HEK293 (cell line): Measurements from ENCODE around the gene CLINT1.
A peak's percentile ranks its signal among the peaks of the same experiment; 100 is the strongest.
"Not testable (repeated sequence)": the region's sequence is repeated elsewhere in the genome, so short reads cannot be mapped to it uniquely, and the experiment has no call there.

ENCODE experiments used
- CTCF ChIA-PET: fragments of 350-600 bp; formaldehyde crosslinking; extraction: SDS; loops from one replicate; lab custom pipeline; 2021; ENCODE audit warnings: antibody characterized with exemption; lab: Yijun Ruan, JAX
- POLR2A ChIA-PET: fragments of 300-600 bp; formaldehyde crosslinking; extraction: SDS; loops from one replicate; lab custom pipeline; 2020; ENCODE audit warnings: antibody characterized with exemption, inconsistent platforms; lab: Yijun Ruan, JAX
- H3K27ac ChIP-seq: fragments of 200-500 bp; sonication (Bioruptor generic); 2 replicates; pipeline ENCODE4 v1.5.1; 2014; ENCODE audit warnings: low read depth, low read length, control low read depth, inconsistent platforms; ENCODE audit errors: extremely low read depth
- H3K36me3 ChIP-seq, 2 experiments: fragments of 200-500 bp in 1 of 2; sonication (Bioruptor generic) in 1 of 2; 1 replicate in 1 of 2; 2 replicates in 1 of 2; pipeline ENCODE4 v1.5.1; 2014 to 2017; ENCODE audit warnings: inconsistent platforms in 2 of 2, low read length in 2 of 2; ENCODE audit not compliant: control insufficient read depth in 2 of 2, insufficient read depth in 1 of 2
- H3K4me1 ChIP-seq: fragments of 200-500 bp; sonication (Bioruptor generic); 2 replicates; pipeline ENCODE4 v1.5.1; 2014; ENCODE audit warnings: mild to moderate bottlenecking, low read length, inconsistent platforms; ENCODE audit not compliant: control insufficient read depth, insufficient read depth
- H3K4me3 ChIP-seq: 2 replicates; pipeline ENCODE4 v1.5.1; 2011; ENCODE audit warnings: low read depth, mild to moderate bottlenecking, control low read depth, low read length, moderate library complexity
- H3K9me3 ChIP-seq: fragments of 200-500 bp; sonication (Bioruptor generic); 2 replicates; pipeline ENCODE4 v1.5.1; 2014; ENCODE audit warnings: low read depth, low read length, inconsistent platforms; ENCODE audit not compliant: control insufficient read depth, insufficient read depth
- EGR2 ChIP-seq: fragments of 450-650 bp; formaldehyde crosslinking; IDR thresholded peaks from 2 replicates; pipeline ENCODE4 v1.5.1; 2016; ENCODE audit warnings: low read depth, missing biosample characterization, missing genetic modification characterization
- KLF16 ChIP-seq: fragments of 450-650 bp; formaldehyde crosslinking; IDR thresholded peaks from 2 replicates; pipeline ENCODE4 v1.5.1; 2017; ENCODE audit warnings: missing biosample characterization, missing genetic modification characterization
- MEIS1 ChIP-seq: sonication (generic); formaldehyde crosslinking; IDR thresholded peaks from 2 replicates; pipeline ENCODE4 v1.8.1; 2022; ENCODE audit warnings: missing genetic modification reagents, mild to moderate bottlenecking, borderline replicate concordance
- REPIN1 ChIP-seq: fragments of 450-650 bp; formaldehyde crosslinking; IDR thresholded peaks from 2 replicates; pipeline ENCODE4 v1.5.1; 2017; ENCODE audit warnings: missing biosample characterization, missing genetic modification characterization, low read depth
- ZBTB7A ChIP-seq: fragments of 450-650 bp; formaldehyde crosslinking; IDR thresholded peaks from 2 replicates; pipeline ENCODE4 v1.5.1; 2016; ENCODE audit warnings: low read depth, missing biosample characterization, missing genetic modification characterization
- ZNF114 ChIP-seq: fragments of 450-650 bp; formaldehyde crosslinking; IDR thresholded peaks from 2 replicates; pipeline ENCODE4 v1.5.0; 2017; ENCODE audit warnings: missing biosample characterization, missing genetic modification characterization
- ZNF274 ChIP-seq, 2 experiments: fragments of 200-500 bp in 1 of 2; fragments of 450-650 bp in 1 of 2; sonication (Bioruptor generic) in 1 of 2; formaldehyde crosslinking in 1 of 2; IDR thresholded peaks; 2 replicates each; pipeline versions ENCODE4 v1.5.1 to v1.6.1; 2014 to 2016; ENCODE audit warnings: borderline replicate concordance in 1 of 2, inconsistent platforms in 1 of 2, low read length in 1 of 2, missing biosample characterization in 1 of 2, missing genetic modification characterization in 1 of 2
- ZNF335 ChIP-seq: fragments of 450-650 bp; formaldehyde crosslinking; conservative IDR thresholded peaks from 2 replicates; pipeline ENCODE4 v1.5.1; 2016; ENCODE audit warnings: missing biosample characterization, missing genetic modification characterization
- ZNF350 ChIP-seq: fragments of 450-650 bp; formaldehyde crosslinking; IDR thresholded peaks from 2 replicates; pipeline ENCODE4 v1.5.0; 2017; ENCODE audit warnings: missing biosample characterization, mild to moderate bottlenecking, missing genetic modification characterization
- ZNF391 ChIP-seq: fragments of 450-650 bp; formaldehyde crosslinking; IDR thresholded peaks from 2 replicates; pipeline ENCODE4 v1.5.1; 2016; ENCODE audit warnings: low read depth, missing biosample characterization, missing genetic modification characterization, borderline replicate concordance
- ZNF394 ChIP-seq: fragments of 450-650 bp; formaldehyde crosslinking; IDR thresholded peaks from 2 replicates; pipeline ENCODE4 v1.5.1; 2016; ENCODE audit warnings: missing biosample characterization, missing genetic modification characterization, mild to moderate bottlenecking, moderate library complexity, borderline replicate concordance
- ZNF560 ChIP-seq: fragments of 450-650 bp; formaldehyde crosslinking; IDR thresholded peaks from 2 replicates; pipeline ENCODE4 v1.5.1; 2017; ENCODE audit warnings: missing biosample characterization, missing genetic modification characterization, borderline replicate concordance
- ZNF664 ChIP-seq: fragments of 450-650 bp; formaldehyde crosslinking; IDR thresholded peaks from 2 replicates; pipeline ENCODE4 v1.5.1; 2016; ENCODE audit warnings: missing biosample characterization, missing genetic modification characterization
- TF ChIP-seq, protein P1 (sequence below): sonication (generic); formaldehyde crosslinking; IDR thresholded peaks from 2 replicates; pipeline ENCODE4 v1.8.1; 2022; ENCODE audit warnings: mild to moderate bottlenecking, moderate library complexity, missing genetic modification reagents
- TF ChIP-seq, protein P2 (sequence below): fragments of 450-650 bp; formaldehyde crosslinking; conservative IDR thresholded peaks from 2 replicates; pipeline ENCODE4 v1.5.1; 2016; ENCODE audit warnings: low read depth, missing biosample characterization, missing genetic modification characterization

The CLINT1 gene

DNA sequence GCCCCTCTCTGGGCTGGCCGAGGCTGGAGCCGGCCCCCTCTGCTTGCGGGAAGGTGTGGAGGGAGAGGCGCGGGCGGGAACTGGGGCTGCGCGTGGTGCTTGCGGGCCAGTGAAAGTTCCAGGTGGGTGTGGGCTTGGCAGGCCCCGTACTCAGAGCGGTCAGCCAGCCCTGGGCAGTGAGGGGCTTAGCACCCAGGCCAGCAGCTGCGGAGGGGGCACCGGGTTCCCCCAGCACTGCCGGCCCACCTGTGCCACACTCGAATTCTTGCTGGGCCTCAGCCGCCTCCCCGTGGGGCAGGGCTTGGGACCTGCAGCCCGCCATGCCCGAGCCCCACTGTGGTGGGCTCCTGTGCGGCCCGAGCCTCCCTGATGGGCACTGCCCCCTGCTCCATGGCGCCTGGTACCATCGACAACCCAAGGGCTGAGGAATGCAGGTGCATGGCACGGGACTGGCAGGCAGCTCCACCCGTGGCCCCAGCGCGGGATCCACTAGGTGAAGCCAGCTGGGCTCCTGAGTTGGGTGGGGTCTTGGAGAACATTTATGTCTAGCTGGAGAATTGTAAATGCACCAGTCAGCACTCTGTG is 27.9 kb upstream of the CLINT1 start (continued):
- TF ChIP-seq ZNF335 (tag by site-specific recombination) (no peak), KLF16 (tag by site-specific recombination) (no peak), REPIN1 (tag by site-specific recombination) (no peak), ZNF391 (tag by site-specific recombination) (no peak)

- CTCF ChIA-PET, H3K27ac ChIP-seq, H3K4me3 ChIP-seq, POLR2A ChIA-PET, H3K36me3 ChIP-seq, H3K9me3 ChIP-seq, H3K4me1 ChIP-seq: not testable (repeated sequence)
These were observed 26.1 kb upstream of the CLINT1 start for GRCh38 chr5:157885051-157885450.

DNA sequence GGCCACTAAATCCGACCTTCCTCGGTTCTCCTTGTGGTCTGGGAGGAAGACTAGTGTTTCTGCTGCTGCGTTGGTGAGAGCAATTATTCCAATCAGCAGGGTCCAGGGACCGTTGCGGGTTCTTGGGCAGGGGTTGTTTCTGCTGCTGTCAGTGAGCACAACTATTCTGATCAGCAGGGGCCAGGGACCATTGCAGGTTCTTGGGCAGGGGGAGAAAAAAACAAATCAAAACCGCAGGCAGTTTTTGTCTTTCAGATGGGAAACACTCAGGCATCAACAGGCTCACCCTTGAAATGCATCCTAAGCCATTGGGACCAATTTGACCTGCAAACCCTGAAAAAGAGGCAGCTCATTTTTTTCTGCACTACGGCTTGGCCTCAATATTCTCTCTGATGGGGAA is 22.6 kb upstream of the CLINT1 start:
- H3K4me1 ChIP-seq, POLR2A ChIA-PET, CTCF ChIA-PET, H3K27ac ChIP-seq, H3K9me3 ChIP-seq, H3K4me3 ChIP-seq, H3K36me3 ChIP-seq: not testable (repeated sequence)

GRCh38 chr5:157877821-157878220 is 18.9 kb upstream of the CLINT1 start:
- H3K27ac ChIP-seq: no peak overlapping the region
- POLR2A ChIA-PET: interaction anchor here (0.7 kb wide), 1 partner anchor 135 kb away, joined by 3 read pairs; no protein-coding TSS in a partner anchor
- CTCF ChIA-PET: interaction anchor here (0.8 kb wide), 1 partner anchor 116 kb away, joined by 4 read pairs; no protein-coding TSS in a partner anchor

GRCh38 chr5:157874861-157875260 is 15.9 kb upstream of the CLINT1 start:
- Histone ChIP-seq H3K4me1 (no peaks in the 10 kb centered on the region), H3K36me3 (no peaks in the 10 kb centered on the region), H3K4me3 (no peak overlapping the region), H3K27ac (no peak overlapping the region), H3K9me3 (no peaks in the 10 kb centered on the region)
- no peak for TF ChIP-seq ZNF335 (tag by site-specific recombination)
- no peak for TF ChIP-seq ZNF560 (tag by site-specific recombination)
- TF ChIP-seq ZNF394 (tag by site-specific recombination): no peak
- TF ChIP-seq ZBTB7A (tag by site-specific recombination): no peak
- no peak for TF ChIP-seq ZNF350 (tag by site-specific recombination)
- TF ChIP-seq ZNF114: no peak
- TF ChIP-seq, protein P1, sequence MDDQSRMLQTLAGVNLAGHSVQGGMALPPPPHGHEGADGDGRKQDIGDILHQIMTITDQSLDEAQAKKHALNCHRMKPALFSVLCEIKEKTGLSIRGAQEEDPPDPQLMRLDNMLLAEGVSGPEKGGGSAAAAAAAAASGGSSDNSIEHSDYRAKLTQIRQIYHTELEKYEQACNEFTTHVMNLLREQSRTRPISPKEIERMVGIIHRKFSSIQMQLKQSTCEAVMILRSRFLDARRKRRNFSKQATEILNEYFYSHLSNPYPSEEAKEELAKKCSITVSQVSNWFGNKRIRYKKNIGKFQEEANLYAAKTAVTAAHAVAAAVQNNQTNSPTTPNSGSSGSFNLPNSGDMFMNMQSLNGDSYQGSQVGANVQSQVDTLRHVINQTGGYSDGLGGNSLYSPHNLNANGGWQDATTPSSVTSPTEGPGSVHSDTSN: no peak
- no peak for TF ChIP-seq EGR2
- POLR2A ChIA-PET: no interaction called here
- CTCF ChIA-PET: no interaction called here

More at GRCh38 chr5:157877821-157878220, 18.9 kb upstream of the CLINT1 start:
- no peaks in the 10 kb centered on the region for H3K4me1 ChIP-seq
- H3K4me3 ChIP-seq: no peak overlapping the region
- no peaks in the 10 kb centered on the region for H3K36me3 ChIP-seq
- H3K9me3 ChIP-seq: no peaks in the 10 kb centered on the region
- TF ChIP-seq, protein P2, sequence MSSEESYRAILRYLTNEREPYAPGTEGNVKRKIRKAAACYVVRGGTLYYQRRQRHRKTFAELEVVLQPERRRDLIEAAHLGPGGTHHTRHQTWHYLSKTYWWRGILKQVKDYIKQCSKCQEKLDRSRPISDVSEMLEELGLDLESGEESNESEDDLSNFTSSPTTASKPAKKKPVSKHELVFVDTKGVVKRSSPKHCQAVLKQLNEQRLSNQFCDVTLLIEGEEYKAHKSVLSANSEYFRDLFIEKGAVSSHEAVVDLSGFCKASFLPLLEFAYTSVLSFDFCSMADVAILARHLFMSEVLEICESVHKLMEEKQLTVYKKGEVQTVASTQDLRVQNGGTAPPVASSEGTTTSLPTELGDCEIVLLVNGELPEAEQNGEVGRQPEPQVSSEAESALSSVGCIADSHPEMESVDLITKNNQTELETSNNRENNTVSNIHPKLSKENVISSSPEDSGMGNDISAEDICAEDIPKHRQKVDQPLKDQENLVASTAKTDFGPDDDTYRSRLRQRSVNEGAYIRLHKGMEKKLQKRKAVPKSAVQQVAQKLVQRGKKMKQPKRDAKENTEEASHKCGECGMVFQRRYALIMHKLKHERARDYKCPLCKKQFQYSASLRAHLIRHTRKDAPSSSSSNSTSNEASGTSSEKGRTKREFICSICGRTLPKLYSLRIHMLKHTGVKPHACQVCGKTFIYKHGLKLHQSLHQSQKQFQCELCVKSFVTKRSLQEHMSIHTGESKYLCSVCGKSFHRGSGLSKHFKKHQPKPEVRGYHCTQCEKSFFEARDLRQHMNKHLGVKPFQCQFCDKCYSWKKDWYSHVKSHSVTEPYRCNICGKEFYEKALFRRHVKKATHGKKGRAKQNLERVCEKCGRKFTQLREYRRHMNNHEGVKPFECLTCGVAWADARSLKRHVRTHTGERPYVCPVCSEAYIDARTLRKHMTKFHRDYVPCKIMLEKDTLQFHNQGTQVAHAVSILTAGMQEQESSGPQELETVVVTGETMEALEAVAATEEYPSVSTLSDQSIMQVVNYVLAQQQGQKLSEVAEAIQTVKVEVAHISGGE (tag by site-specific recombination): no peak
- no peak for TF ChIP-seq ZNF274 (IDR thresholded peaks at IDR 0.05; ENCODE audit: low read length)
- no peak for TF ChIP-seq ZNF274 (tag by site-specific recombination; IDR thresholded peaks at IDR 0.05; ENCODE audit: borderline replicate concordance)
- TF ChIP-seq ZNF350 (tag by site-specific recombination): no peak
- TF ChIP-seq ZNF664 (tag by site-specific recombination): peak; percentile 83
- TF ChIP-seq MEIS1: no peak
- TF ChIP-seq, all 188 proteins: peak for 1
